Endothelial cell of umbilical vein (primary cell): ENCODE data around the gene FGF10.

Source experiments
- CTCF ChIP-seq, 2 donors: IDR thresholded peaks; 1 replicate in 1 of 2; 2 replicates in 1 of 2; pipeline ENCODE4 v1.5.1; 2011; ENCODE audit warnings: low read length in 2 of 2, mild to moderate bottlenecking in 2 of 2, moderate library complexity in 2 of 2, control low read depth in 1 of 2, inconsistent platforms in 1 of 2, low read depth in 1 of 2; ENCODE audit not compliant: insufficient read depth in 1 of 2; ENCODE audit errors: extremely low read depth in 1 of 2
- POLR2AphosphoS5 ChIP-seq: IDR thresholded peaks from 2 replicates; pipeline ENCODE4 v1.6.1; 2012; ENCODE audit warnings: low read depth, mild to moderate bottlenecking, control low read depth, low read length, moderate library complexity; ENCODE audit not compliant: insufficient read depth

- TF ChIP-seq POLR2AphosphoS5 = no peak
- no peak for TF ChIP-seq CTCF (IDR thresholded peaks at IDR 0.05; ENCODE audit: extremely low read depth in 1 of 2, insufficient read depth in 1 of 2, low read depth in 1 of 2, low read length in 2 of 2)
Measured at GRCh38 chr5:44275908-44276307, 113.3 kb downstream of the FGF10 start.
